ENCODE results near the gene COL8A2.

COL8A2 gene

DNA sequence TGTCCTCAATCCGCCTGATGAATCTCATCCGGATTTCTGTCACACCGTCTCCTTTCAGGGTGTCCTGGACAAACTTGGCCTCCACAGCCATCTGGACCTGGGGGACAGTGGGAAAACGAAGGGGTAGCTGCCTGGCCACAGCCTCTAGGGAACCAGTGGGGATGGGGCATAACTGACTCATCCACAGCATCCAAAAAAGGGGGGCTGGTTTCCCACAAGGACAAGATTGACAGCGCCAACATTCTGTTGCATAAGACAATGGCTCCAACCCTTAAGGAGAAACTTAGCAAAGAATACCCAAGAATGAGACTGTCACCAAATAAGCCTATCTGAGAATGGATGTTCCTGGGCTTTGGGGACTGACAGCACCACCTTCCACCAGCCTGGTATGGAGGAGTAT, 12.2 kb upstream of the COL8A2 start:
- no peak for DNase-seq (ENCODE audit: low read depth, low spot score)

DNA sequence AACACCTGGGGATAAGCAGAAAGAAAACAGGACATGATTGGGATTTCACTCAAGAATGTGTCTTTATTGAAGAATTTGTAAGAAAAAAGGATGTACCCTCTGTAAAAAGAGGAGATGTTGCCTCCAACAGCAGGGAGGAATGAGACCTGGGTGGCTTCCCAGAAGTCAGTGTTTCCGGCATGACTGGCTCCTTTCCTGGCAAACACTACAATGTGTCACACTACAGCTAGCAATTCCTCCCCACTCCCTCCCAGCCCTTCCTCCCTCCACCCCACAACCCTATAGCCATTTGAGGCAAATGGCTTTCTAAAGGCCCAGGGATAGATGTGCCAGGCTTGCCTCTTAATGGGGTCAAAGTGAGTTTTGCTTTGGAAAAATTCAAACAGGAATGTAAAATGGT, 11.5 kb upstream of the COL8A2 start:
- no peak for DNase-seq (ENCODE audit: low read depth, low spot score)

DNA sequence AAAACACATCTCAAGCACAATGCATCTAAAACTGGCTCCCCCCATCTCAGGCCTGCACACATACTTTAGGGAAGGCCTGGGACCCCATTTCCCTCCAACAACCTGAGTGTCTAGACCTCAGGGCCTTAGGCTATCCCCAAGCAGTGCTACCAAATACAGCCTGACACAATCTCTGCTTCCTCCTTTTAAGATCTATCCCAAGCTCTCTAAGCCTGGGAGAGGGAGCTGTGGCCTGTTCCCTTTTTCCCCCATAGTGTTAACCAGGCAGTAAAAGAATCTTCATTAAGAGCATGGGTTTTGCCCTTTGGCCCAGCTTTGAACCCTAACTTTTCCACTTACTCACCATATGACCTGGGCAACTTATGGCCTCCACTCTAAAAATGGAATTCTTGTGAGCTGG, 10.8 kb upstream of the COL8A2 start:
- no peak for DNase-seq (ENCODE audit: low read depth, low spot score)

- DNase-seq (ENCODE audit: low read depth, low spot score) = no peak
These were observed 10.3 kb upstream of the COL8A2 start for GRCh38 chr1:36135330-36135667.

GRCh38 chr1:36134505-36135329, 9.7 kb upstream of the COL8A2 start:
- no peak for DNase-seq (ENCODE audit: low read depth, low spot score)

DNA sequence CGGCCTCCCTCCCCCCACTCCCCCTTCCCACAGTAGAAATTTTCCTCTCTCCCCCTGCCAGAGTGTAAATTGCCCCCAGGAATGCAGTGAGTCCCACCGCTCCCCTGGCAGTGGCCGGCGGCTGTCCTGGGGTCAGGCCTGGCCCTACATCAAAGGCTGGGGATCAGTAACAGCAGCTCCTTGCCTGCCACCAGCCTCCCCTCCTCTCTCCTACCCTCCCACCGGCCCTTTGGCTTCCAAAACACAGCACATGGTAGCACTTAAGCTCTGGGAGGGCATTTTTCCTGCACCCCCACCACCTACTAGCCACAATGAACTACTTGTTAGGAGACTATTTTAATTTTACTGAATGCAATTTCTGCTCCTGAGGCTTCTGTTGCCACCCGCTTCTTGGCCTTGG, 9.0 kb upstream of the COL8A2 start:
- DNase-seq (ENCODE audit: low read depth, low spot score) = no peak

GRCh38 chr1:36133484-36133883, 8.5 kb upstream of the COL8A2 start:
- no peak for DNase-seq (ENCODE audit: low read depth, low spot score)

DNA sequence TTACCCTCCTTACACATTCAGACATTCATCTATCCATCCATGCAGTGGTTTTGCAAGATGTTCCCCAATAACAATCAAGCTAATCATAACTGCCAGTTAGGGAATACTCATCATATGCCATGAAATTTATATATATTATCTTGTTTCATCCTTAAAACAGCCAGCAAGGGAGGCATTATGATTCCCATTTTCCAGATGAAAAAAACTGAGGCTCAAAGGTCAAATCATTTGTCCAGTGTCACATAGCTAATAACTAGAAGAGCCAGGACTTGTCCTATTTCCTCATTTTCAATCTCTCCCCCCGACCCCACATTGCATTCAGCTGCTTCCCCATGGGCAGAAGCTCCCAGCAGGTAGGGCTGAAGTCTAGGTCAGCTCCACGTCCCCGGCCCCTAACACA, 7.0 kb upstream of the COL8A2 start:
- DNase-seq (ENCODE audit: low read depth, low spot score) = no peak

DNA sequence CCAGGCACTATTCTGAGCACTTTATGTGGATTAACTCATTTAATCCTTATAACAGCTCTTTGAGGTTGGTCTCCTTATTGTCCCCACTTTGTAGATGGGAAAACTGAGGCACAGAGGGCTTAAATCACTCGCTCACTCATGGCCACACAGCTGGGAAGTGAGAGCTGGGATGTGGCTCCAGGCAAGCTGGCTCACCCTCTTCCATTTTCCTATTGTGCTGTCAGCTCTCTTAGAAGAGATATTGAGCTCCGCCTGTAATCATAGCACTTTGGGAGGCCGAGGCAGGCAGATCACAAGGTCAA, 3.8 kb upstream of the COL8A2 start:
- no peak for DNase-seq (ENCODE audit: low read depth, low spot score)

GRCh38 chr1:36128126-36128904, 3.3 kb upstream of the COL8A2 start:
- DNase-seq (ENCODE audit: low read depth, low spot score) = no peak

- no peak for DNase-seq (ENCODE audit: low read depth, low spot score)
These were observed 1.9 kb upstream of the COL8A2 start for GRCh38 chr1:36126797-36127500.

DNA sequence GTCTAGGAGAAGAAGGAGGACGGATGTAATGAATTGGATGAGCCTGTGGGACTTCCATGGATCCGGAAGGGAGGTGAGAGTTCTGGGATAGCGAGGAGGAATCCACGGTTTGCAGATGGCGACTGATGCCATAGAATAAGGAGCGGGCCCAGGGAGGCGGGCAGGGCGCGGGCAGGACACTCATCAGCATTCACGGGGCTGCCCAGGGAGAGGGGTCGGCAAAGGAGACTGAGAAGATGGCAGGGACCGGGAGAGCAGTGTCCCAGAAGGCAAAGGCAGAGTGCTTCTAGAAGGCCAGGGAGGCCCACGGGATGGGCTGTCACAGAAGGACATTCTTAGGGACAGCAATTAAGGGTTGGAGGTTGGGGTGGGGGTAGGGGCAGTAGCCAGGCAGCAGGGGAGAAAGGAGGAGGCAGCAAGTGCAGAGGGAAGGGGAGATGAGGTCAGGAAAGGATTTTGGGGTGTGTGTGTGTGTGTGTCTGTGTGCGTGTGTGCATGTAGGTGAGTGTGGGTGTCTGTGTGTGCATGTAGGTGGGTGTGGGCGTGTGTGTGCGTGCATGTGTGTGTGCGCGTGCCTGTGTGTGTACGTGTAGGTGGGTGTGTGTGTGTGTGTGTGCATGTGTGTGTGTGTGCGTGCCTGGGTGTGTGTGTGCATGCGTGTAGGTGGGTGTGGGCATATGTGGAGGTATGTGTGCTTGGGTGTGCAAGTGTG, 1.1 kb upstream of the COL8A2 start:
- DNase-seq (ENCODE audit: low read depth, low spot score) = no peak

- no peak for DNase-seq (ENCODE audit: low read depth, low spot score)
These were observed 456 bp downstream of the COL8A2 start for GRCh38 chr1:36124404-36125128.

- no peak for DNase-seq (ENCODE audit: low read depth, low spot score)
These were observed 1.7 kb downstream of the COL8A2 start for GRCh38 chr1:36123356-36123755.

DNA sequence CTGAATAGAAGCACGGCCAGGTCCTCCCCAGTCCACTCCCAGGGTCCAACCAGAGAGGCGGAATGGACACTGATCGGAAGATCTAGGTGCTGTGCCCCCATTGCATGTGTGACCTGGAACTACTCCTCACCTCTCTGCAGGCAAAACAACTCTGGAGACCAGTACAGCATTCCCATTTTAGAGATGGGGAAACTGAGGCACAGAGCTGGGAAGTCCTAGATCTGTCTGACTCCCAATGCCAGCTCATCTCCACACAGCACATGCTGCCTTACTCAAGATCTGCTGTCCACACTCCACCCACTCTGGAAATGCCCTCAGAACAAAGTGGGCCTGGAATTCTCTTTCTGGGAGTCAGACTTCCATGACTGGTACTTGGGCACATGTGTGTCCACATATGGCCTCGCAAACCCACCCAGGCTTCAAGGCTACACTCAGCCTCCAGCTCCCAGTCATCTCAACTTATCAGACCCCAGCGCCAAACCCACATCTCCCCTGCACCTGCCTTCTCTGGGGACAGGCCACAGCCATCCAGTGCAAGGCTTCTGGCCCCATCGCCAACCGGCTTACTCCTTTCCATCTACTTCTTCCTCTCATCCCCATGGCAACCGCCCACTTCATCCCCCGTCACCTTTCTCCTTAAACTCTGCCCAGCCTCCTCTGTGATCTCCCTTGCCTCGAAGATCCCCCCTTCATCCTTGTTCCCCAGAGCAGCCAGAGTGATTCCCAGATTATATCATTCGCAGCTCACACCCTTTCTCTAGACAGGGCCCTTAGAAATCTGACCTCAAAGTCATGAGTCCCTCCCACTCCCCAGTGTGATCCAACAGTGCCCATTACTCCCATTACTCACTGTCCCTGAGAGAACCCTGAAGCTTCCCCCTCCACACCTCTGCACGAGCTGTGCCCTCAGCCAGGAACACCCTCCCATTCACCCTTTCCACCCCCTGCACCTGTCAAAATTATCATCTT, 2.7 kb downstream of the COL8A2 start:
- no peak for DNase-seq (ENCODE audit: low read depth, low spot score)

- DNase-seq (ENCODE audit: low read depth, low spot score) = no peak
These were observed 5.6 kb downstream of the COL8A2 start for GRCh38 chr1:36119456-36119855.

GRCh38 chr1:36118447-36119204, 6.4 kb downstream of the COL8A2 start:
- no peak for DNase-seq (ENCODE audit: low read depth, low spot score)

DNA sequence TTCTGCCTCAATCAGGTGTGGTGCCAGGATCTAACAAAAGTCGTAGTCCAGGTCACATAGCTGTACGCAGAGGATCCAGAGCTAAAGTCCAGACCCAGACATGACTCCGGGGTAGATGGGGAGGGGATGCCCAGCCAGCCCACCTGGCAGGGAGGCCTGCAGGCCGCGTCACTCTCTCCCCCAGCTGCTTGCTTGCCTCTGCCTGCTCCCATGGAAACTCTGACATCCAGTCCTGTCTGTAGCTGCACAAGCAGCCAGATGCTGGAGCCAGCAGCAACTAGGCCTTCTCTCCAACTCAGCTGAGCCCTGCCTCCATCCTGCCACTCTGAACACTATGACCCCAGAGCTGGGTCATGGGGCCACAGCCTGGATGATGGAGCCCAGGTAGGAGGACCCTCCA, 8.1 kb downstream of the COL8A2 start:
- no peak for DNase-seq (ENCODE audit: low read depth, low spot score)

- no peak for DNase-seq (ENCODE audit: low read depth, low spot score)
These were observed 9.1 kb downstream of the COL8A2 start for GRCh38 chr1:36115931-36116330.

All from smooth muscle cell of the brain vasculature (primary cell).